GM21717 (cell line): ENCODE results near the gene ERI3.

ENCODE experiments used
- ATAC-seq: cut with Tn5 transposase; IDR thresholded peaks from one replicate; pipeline ENCODE4 v1.9.1; 2021; ENCODE audit warnings: mild to moderate bottlenecking, moderate library complexity; ENCODE audit not compliant: unreplicated experiment

The ERI3 gene

GRCh38 chr1:44354840-44355581, at the start of gene ERI3:
TSS of gene ERI3 (minus strand) at chr1:44355257. CDS start at chr1:44355026, 231 bp downstream.
- ATAC-seq, result peak; percentile 97

- no peak for ATAC-seq
Measured at GRCh38 chr1:44401256-44402228, 46.5 kb upstream of the ERI3 start.

GRCh38 chr1:44390277-44390676, 35.2 kb upstream of the ERI3 start:
- no peak for ATAC-seq

- ATAC-seq, result no peak
Measured at GRCh38 chr1:44389437-44389836, 34.4 kb upstream of the ERI3 start.

- no peak for ATAC-seq
Measured at GRCh38 chr1:44388551-44388950, 33.5 kb upstream of the ERI3 start.

GRCh38 chr1:44380666-44381177, 25.7 kb upstream of the ERI3 start:
- ATAC-seq, result no peak

GRCh38 chr1:44377925-44378784, 23.1 kb upstream of the ERI3 start:
- no peak for ATAC-seq

- ATAC-seq, result no peak
Measured at GRCh38 chr1:44375547-44375946, 20.5 kb upstream of the ERI3 start.

GRCh38 chr1:44371206-44371605, 16.1 kb upstream of the ERI3 start:
- no peak for ATAC-seq

GRCh38 chr1:44368471-44369151, 13.6 kb upstream of the ERI3 start:
- no peak for ATAC-seq

GRCh38 chr1:44367944-44368343, 12.9 kb upstream of the ERI3 start:
- no peak for ATAC-seq

GRCh38 chr1:44366371-44366975, 11.4 kb upstream of the ERI3 start:
- no peak for ATAC-seq

- ATAC-seq, result no peak
Measured at GRCh38 chr1:44361478-44361877, 6.4 kb upstream of the ERI3 start.

- no peak for ATAC-seq
Measured at GRCh38 chr1:44359234-44359935, 4.3 kb upstream of the ERI3 start.

- ATAC-seq, result no peak
Measured at GRCh38 chr1:44357710-44358109, 2.7 kb upstream of the ERI3 start.

- no peak for ATAC-seq
Measured at GRCh38 chr1:44355582-44356305, 687 bp upstream of the ERI3 start.

- no peak for ATAC-seq
Measured at GRCh38 chr1:44354268-44354839, 703 bp downstream of the ERI3 start.

- ATAC-seq, result no peak
Measured at GRCh38 chr1:44353604-44354003, 1.5 kb downstream of the ERI3 start.
